Gastrocnemius medialis (tissue), 4 donors: Measurements from ENCODE around the gene ADRB2.

Experiments used
- CTCF ChIP-seq, 5 experiments: fragments of 450-650 bp in 3 of 5; fragments of 200-600 bp in 2 of 5; sonication (generic) in 2 of 5; IDR thresholded peaks in 4 of 5; conservative IDR thresholded peaks in 1 of 5; 1 replicate in 4 of 5; 2 replicates in 1 of 5; pipeline ENCODE4 v1.5.1; 2016 to 2019; ENCODE audit warnings: antibody characterized with exemption in 5 of 5, mild to moderate bottlenecking in 3 of 5, moderate library complexity in 3 of 5
- POLR2A ChIP-seq, 2 donors: fragments of 450-650 bp; IDR thresholded peaks; one replicate each; pipeline ENCODE4 v1.6.1; 2017; ENCODE audit warnings: antibody characterized with exemption in 2 of 2, mild to moderate bottlenecking in 2 of 2, moderate library complexity in 2 of 2

GRCh38 chr5:148840531-148840930 lies 14.1 kb downstream of the ADRB2 start:
- no peak for TF ChIP-seq CTCF (IDR thresholded peaks at IDR 0.05 in 4 of 5, conservative IDR thresholded peaks at IDR 0.05 in 1 of 5)
- no peak for TF ChIP-seq POLR2A (IDR thresholded peaks at IDR 0.05)
